HepG2 (cell line): ENCODE data around the gene EIF3J. TPM values are rescaled to one million over a fixed set of nuclear protein-coding genes. Genes with fewer than 3 reads are reported as not detected.

Source experiments
- ATAC-seq: fragments of 200-7000 bp; cut with Tn5 transposase; 3 replicates; pipeline ENCODE4 v1.9.1; 2020; ENCODE audit warnings: mild to moderate bottlenecking, moderate library complexity
- Bru-seq: library from RNA; stranded (reverse); fragments of 400-500 nt; gene quantifications from one replicate; lab custom pipeline; 2021; lab: Mats Ljungman, UMichigan
- BruChase-seq, 2 experiments: library from RNA; stranded (reverse); fragments of 400-500 nt; gene quantifications; one replicate each; lab custom pipeline; 2021; lab: Mats Ljungman, UMichigan
- BruUV-seq: library from RNA; stranded (reverse); fragments of 400-500 nt; replicated peaks from 2 replicates; lab custom pipeline; 2021; lab: Mats Ljungman, UMichigan
- CTCF ChIA-PET: fragments of 300-600 bp; formaldehyde crosslinking; extraction: SDS; loops from one replicate; lab custom pipeline; 2021; ENCODE audit warnings: low total read pairs, inconsistent platforms, low intra/inter-chr PET ratio; lab: Yijun Ruan, JAX
- POLR2A ChIA-PET: fragments of 350-600 bp; sonication (Branson Sonifier 250); formaldehyde crosslinking; loops from one replicate; lab custom pipeline; 2020; ENCODE audit warnings: antibody characterized with exemption, inconsistent platforms; lab: Yijun Ruan, JAX
- DNase-seq: peaks from one replicate; pipeline ENCODE4 v3.0.0-alpha.2; 2015; ENCODE audit warnings: low spot score
- FAIRE-seq: peaks from 3 replicates; lab custom pipeline; 2011; peaks lifted over from hg19 to GRCh38; lab: Jason Lieb, UNC
- H2AFZ ChIP-seq: one replicate; pipeline ENCODE4 v1.6.1; 2011; ENCODE audit warnings: low read length, inconsistent platforms
- H3K27ac ChIP-seq: fragments of 300-600 bp; 3 replicates; pipeline ENCODE4 v1.8.0; 2011; ENCODE audit warnings: mixed run types, mild to moderate bottlenecking, mixed read lengths, low read length, inconsistent platforms; ENCODE audit not compliant: insufficient read depth; ENCODE audit errors: extremely low read length
- H3K27me3 ChIP-seq, 2 experiments: fragments of 200-600 bp in 1 of 2; 2 replicates in 1 of 2; 3 replicates in 1 of 2; pipeline versions ENCODE4 v1.6.0 to v1.8.0; 2011; ENCODE audit warnings: low read length in 2 of 2, mild to moderate bottlenecking in 2 of 2, moderate library complexity in 2 of 2, inconsistent platforms in 1 of 2; ENCODE audit not compliant: insufficient read depth in 2 of 2, control insufficient read depth in 1 of 2
- H3K36me3 ChIP-seq, 2 experiments: fragments of 200-600 bp in 1 of 2; replicated peaks in 1 of 2; 2 replicates in 1 of 2; 3 replicates in 1 of 2; pipeline versions ENCODE4 v1.5.1 to v1.8.0; 2011; ENCODE audit warnings: low read length in 2 of 2, inconsistent platforms in 1 of 2; ENCODE audit not compliant: insufficient read depth in 2 of 2, control insufficient read depth in 1 of 2
- H3K4me1 ChIP-seq: 2 replicates; pipeline ENCODE4 v1.5.1; 2012; ENCODE audit warnings: low read length, inconsistent platforms; ENCODE audit not compliant: insufficient read depth
- H3K4me2 ChIP-seq: 2 replicates; pipeline ENCODE4 v1.6.0; 2011; ENCODE audit warnings: low read depth, low read length, inconsistent platforms
- H3K4me3 ChIP-seq, 3 experiments: fragments of 200-600 bp in 1 of 3; sonication (generic), shearing (Covaris generic) in 1 of 3; replicated peaks in 1 of 3; 2 replicates each; pipeline ENCODE4 v1.5.1; 2011 to 2016; ENCODE audit warnings: low read length in 3 of 3, inconsistent platforms in 2 of 3, low read depth in 2 of 3, mild to moderate bottlenecking in 2 of 3, control low read depth in 1 of 3, mixed read lengths in 1 of 3; ENCODE audit not compliant: insufficient read depth in 1 of 3
- H3K79me2 ChIP-seq: one replicate; pipeline ENCODE4 v1.6.1; 2011; ENCODE audit warnings: low read length, inconsistent platforms; ENCODE audit not compliant: insufficient read depth
- H3K9ac ChIP-seq: 2 replicates; pipeline ENCODE4 v1.6.0; 2011; ENCODE audit warnings: mild to moderate bottlenecking, low read depth, low read length, inconsistent platforms; ENCODE audit not compliant: insufficient read depth
- H3K9me3 ChIP-seq: 2 replicates; pipeline ENCODE4 v1.5.1; 2012; ENCODE audit warnings: mild to moderate bottlenecking, low read length
- H4K20me1 ChIP-seq: 2 replicates; pipeline ENCODE4 v1.6.0; 2011; ENCODE audit warnings: inconsistent platforms, mild to moderate bottlenecking, low read length, moderate library complexity; ENCODE audit not compliant: insufficient read depth
- FOXM1 ChIP-seq: sonication (generic); formaldehyde crosslinking; IDR thresholded peaks from 2 replicates; pipeline ENCODE4 v1.5.0; 2020; ENCODE audit warnings: missing genetic modification reagents
- HES4 ChIP-seq: sonication (generic); formaldehyde crosslinking; IDR thresholded peaks from 2 replicates; pipeline ENCODE4 v1.9.0; 2021; ENCODE audit warnings: mild to moderate bottlenecking, missing genetic modification reagents, borderline replicate concordance
- NBN ChIP-seq: fragments of 450-650 bp; conservative IDR thresholded peaks from 2 replicates; pipeline ENCODE4 v1.6.1; 2017
- NR3C1 ChIP-seq: sonication (generic); formaldehyde crosslinking; IDR thresholded peaks from 2 replicates; pipeline ENCODE4 v1.4.0; 2020; ENCODE audit warnings: missing genetic modification reagents
- RARA ChIP-seq: IDR thresholded peaks from 2 replicates; pipeline ENCODE4 v1.6.1; 2016; ENCODE audit warnings: missing genetic modification reagents, missing compliant biosample characterization
- SMAD9 ChIP-seq: sonication (generic); formaldehyde crosslinking; IDR thresholded peaks from 2 replicates; pipeline ENCODE4 v1.5.1; 2020; ENCODE audit warnings: mild to moderate bottlenecking, missing genetic modification reagents
- STAG1 ChIP-seq: sonication (generic); formaldehyde crosslinking; IDR thresholded peaks from 2 replicates; pipeline ENCODE4 v1.4.0; 2020; ENCODE audit warnings: missing genetic modification reagents
- TBX2 ChIP-seq: sonication (generic); formaldehyde crosslinking; IDR thresholded peaks from 2 replicates; pipeline ENCODE4 v1.5.0; 2020; ENCODE audit warnings: missing genetic modification reagents, mild to moderate bottlenecking, borderline replicate concordance
- ZBTB7A ChIP-seq: sonication (generic); formaldehyde crosslinking; IDR thresholded peaks from 2 replicates; pipeline ENCODE4 v1.8.0; 2022; ENCODE audit warnings: mild to moderate bottlenecking, missing genetic modification reagents
- ZNF12 ChIP-seq: sonication (generic); formaldehyde crosslinking; IDR thresholded peaks from 2 replicates; pipeline ENCODE4 v1.5.0; 2020; ENCODE audit warnings: missing genetic modification reagents
- ZNF136 ChIP-seq: sonication (generic); formaldehyde crosslinking; IDR thresholded peaks from 2 replicates; pipeline ENCODE4 v1.8.1; 2022; ENCODE audit warnings: low read depth, mild to moderate bottlenecking, moderate library complexity, missing genetic modification reagents
- ZNF780A ChIP-seq: sonication (generic); formaldehyde crosslinking; IDR thresholded peaks from 2 replicates; pipeline ENCODE4 v1.8.0; 2022; ENCODE audit warnings: mild to moderate bottlenecking, missing genetic modification reagents, moderate library complexity
- WGBS: methylation state at CpG from one replicate; pipeline ENCODE4 v1.1.6; 2017; ENCODE audit warnings: low lambda C conversion rate; 5-methylcytosine and 5-hydroxymethylcytosine counted together
- in situ Hi-C: cut with HindIII; loops from 2 replicates; pipeline ENCODE4 v1.10.0; 2017; ENCODE audit warnings: low pct_unique_long_range_greater_than_20kb; ENCODE audit not compliant: extremely low pct_ligation_motif_present
- intact Hi-C: fragments of 100-400 bp; cut with micrococcal nuclease; formaldehyde crosslinking; loops from one replicate; pipeline ENCODE4 v1.10.0; 2022; ENCODE audit not compliant: unreplicated experiment
- long read RNA-seq, 2 experiments: library from RNA in 1 of 2; library from polyadenylated mRNA in 1 of 2; stranded (forward) in 1 of 2; unstranded in 1 of 2; transcript quantifications; one replicate each; pipeline ENCODE4 v2.0.0, GENCODE V29; 2019 to 2022
- polyA minus RNA-seq, 3 experiments: library from RNA; depleted of rRNA, polyadenylated mRNA; stranded (reverse); fragments of >200 nt; gene quantifications; 2 replicates each; pipeline ENCODE4 v1.2.3, GENCODE V29; 2011; ENCODE audit warnings: low replicate concordance in 1 of 3
- polyA plus RNA-seq, 8 experiments: library from polyadenylated mRNA; depleted of rRNA in 3 of 8; stranded (reverse) in 7 of 8; unstranded in 1 of 8; fragments of >200 nt; fragmentation: Illumina TruSeq in 4 of 8; extraction: Trizol in 4 of 8; gene quantifications; 2 replicates each; pipeline versions ENCODE4 v1.2.1 to v1.2.3, GENCODE V29; 2011 to 2016; ENCODE audit warnings: low read depth in 4 of 8, missing spikeins in 1 of 8, mixed read lengths in 1 of 8; ENCODE audit not compliant: insufficient read depth in 1 of 8
- total RNA-seq, 5 experiments: library from RNA; depleted of rRNA; stranded (reverse); fragments of >200 nt; fragmentation: Illumina TruSeq; extraction: Trizol; gene quantifications; 2 replicates each; pipeline ENCODE4 v1.2.3, GENCODE V29; 2016; ENCODE audit warnings: low read depth in 1 of 5
- TF ChIP-seq, protein P1 (sequence below): sonication (generic); formaldehyde crosslinking; IDR thresholded peaks from 2 replicates; pipeline ENCODE4 v1.5.0; 2020; ENCODE audit warnings: missing genetic modification reagents, mild to moderate bottlenecking, borderline replicate concordance

The EIF3J gene, protein sequence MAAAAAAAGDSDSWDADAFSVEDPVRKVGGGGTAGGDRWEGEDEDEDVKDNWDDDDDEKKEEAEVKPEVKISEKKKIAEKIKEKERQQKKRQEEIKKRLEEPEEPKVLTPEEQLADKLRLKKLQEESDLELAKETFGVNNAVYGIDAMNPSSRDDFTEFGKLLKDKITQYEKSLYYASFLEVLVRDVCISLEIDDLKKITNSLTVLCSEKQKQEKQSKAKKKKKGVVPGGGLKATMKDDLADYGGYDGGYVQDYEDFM
- total RNA-seq (2016; rRNA removed; fragmentation: Illumina TruSeq; extraction: Trizol): 69.2 and 105 TPM in 2 replicates
- 16.1 and 18.9 TPM in 2 replicates for total RNA-seq (2016; cell fraction: cytosol; rRNA removed; fragmentation: Illumina TruSeq; extraction: Trizol; ENCODE audit: low read depth)
- total RNA-seq (2016; cell fraction: insoluble cytoplasmic fraction; rRNA removed; fragmentation: Illumina TruSeq; extraction: Trizol): 77.9 and 106 TPM in 2 replicates
- total RNA-seq (2016; cell fraction: membrane; rRNA removed; fragmentation: Illumina TruSeq; extraction: Trizol): 41.7 and 51.2 TPM in 2 replicates
- total RNA-seq (2016; cell fraction: nucleus; rRNA removed; fragmentation: Illumina TruSeq; extraction: Trizol): 48.7 and 56.0 TPM in 2 replicates
- polyA plus RNA-seq (2011; rRNA removed): 45.2 and 51.7 TPM in 2 replicates
- 23.3 and 41.0 TPM in 2 replicates for polyA plus RNA-seq (2011; cell fraction: cytosol; rRNA removed)
- polyA plus RNA-seq (2011; cell fraction: nucleus; rRNA removed): 16.0 and 23.8 TPM in 2 replicates
- polyA plus RNA-seq (2012): 72.7 and 92.6 TPM in 2 replicates
- polyA plus RNA-seq (2016; cell fraction: cytosol; fragmentation: Illumina TruSeq; extraction: Trizol; ENCODE audit: low read depth): 19.2 and 23.1 TPM in 2 replicates
- 189 and 199 TPM in 2 replicates for polyA plus RNA-seq (2016; cell fraction: insoluble cytoplasmic fraction; fragmentation: Illumina TruSeq; extraction: Trizol; ENCODE audit: low read depth)
- polyA plus RNA-seq (2016; cell fraction: membrane; fragmentation: Illumina TruSeq; extraction: Trizol; ENCODE audit: low read depth): 38.7 and 43.5 TPM in 2 replicates
- polyA plus RNA-seq (2016; cell fraction: nucleus; fragmentation: Illumina TruSeq; extraction: Trizol; ENCODE audit: insufficient read depth, low read depth): 92.1 and 94.0 TPM in 2 replicates
- polyA minus RNA-seq (2011; rRNA and poly(A)+ RNA removed; ENCODE audit: low replicate concordance): 39.8 and 76.3 TPM in 2 replicates
- polyA minus RNA-seq (2011; cell fraction: cytosol; rRNA and poly(A)+ RNA removed): 33.9 and 34.6 TPM in 2 replicates
- 44.8 and 55.7 TPM in 2 replicates for polyA minus RNA-seq (2011; cell fraction: nucleus; rRNA and poly(A)+ RNA removed)
- Bru-seq, nascent RNA: percentile 93 among the genes with signal in this experiment
- BruChase-seq, experiment 1, labeled RNA remaining after a 6-hour chase: percentile 95 among the genes with signal in this experiment
- BruChase-seq, experiment 2, labeled RNA remaining after a 2-hour chase: percentile 94 among the genes with signal in this experiment
- long read RNA-seq, experiment 1, transcript EIF3J-201 (8 exons, 2,569 nt): major isoform, 17 of 28 reads
- long read RNA-seq, experiment 1, partial matches to known transcripts: 8 of 28 reads
- long read RNA-seq, experiment 1, other reads (novel, unspliced or antisense): 3 of 28 reads
- long read RNA-seq, experiment 2, transcript EIF3J-201 (8 exons, 2,569 nt): major isoform, 57 of 222 reads
- long read RNA-seq, experiment 2, partial matches to known transcripts: 146 of 222 reads
- long read RNA-seq, experiment 2, other reads (novel, unspliced or antisense): 18 of 222 reads

DNA sequence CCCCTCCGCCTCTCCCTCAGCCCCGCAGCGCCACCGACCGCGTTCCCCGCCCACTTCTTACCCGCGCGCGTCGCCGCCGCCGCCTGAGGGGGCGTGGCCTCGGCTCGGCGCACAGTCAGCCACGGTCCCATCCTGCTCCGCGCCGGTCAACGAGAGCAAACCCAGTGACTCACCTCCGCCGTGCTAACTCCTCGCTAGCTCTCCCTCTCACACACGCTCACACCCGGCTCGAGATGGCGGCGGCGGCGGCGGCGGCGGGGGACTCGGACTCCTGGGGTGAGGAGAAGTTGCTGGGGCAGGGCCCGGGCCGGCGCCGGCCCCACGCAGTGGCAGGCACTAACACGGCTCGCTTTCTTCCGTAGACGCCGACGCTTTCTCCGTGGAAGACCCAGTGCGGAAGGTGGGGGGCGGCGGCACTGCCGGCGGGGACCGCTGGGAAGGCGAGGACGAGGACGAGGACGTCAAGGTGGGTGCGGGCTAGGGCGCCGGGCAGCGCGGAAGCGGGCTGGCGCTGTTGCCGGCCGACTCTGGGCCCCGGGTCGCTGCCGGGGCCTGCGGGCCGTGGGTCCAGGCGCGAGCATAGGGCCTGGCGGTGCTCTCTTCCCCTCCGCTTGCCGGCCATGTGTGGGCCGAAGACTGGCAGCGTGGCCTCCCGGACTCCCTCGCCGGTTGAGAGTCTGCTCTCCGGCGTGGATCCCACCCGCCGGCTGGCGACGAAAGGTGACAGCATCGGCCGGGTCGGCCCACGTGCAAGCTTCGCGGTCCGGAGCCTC lies at the start of gene EIF3J:
Gene EIF3J (plus strand): TSS at position 186 of the 773 bp plus-strand sequence. CDS start 48 bp downstream, at position 234.
- Histone ChIP-seq H3K36me3 (peaks cover 2 to 6% of the 10 kb centered on the region in 2 experiments; a peak in 2 of 5 replicates), H3K4me2 (peak within 1 kb of the TSS; percentile 79), H3K79me2 (peaks cover 45% of the 10 kb centered on the region), H4K20me1 (peaks cover 14% of the 10 kb centered on the region; the same call in 1 of the 2 replicates), H3K27me3 (no peaks in the 10 kb centered on the region; a peak in 1 of 5 replicates), H3K4me3 (peak within 1 kb of the TSS; percentile 84 to 91 (median 89)), H3K9ac (peak within 1 kb of the TSS; percentile 99), H2AFZ (no peak within 1 kb of the TSS), H3K4me1 (peaks cover 44% of the 10 kb centered on the region), H3K9me3 (no peaks in the 10 kb centered on the region), H3K27ac (peak within 1 kb of the TSS; percentile 98)
- no TSS peak for BruUV-seq
- in situ Hi-C loops: no loop called here
- WGBS: 0% methylated on average over 48 of the region's 97 CpGs
- intact Hi-C loops: no loop called here
- ATAC-seq (peak; percentile 95), DNase-seq (peak; percentile 91), FAIRE-seq (peak; percentile 4)
- POLR2A ChIA-PET: interaction anchor here (0.6 to 2.6 kb wide), 13 partner anchors 9 to 249 kb away, joined by 3 to 22 read pairs (median 4); partner anchors contain the start of genes B2M, CTDSPL2, GOLM2 and PATL2
- CTCF ChIA-PET: interaction anchor here (0.9 kb wide), 1 partner anchor 13 kb away, joined by 3 read pairs; no protein-coding TSS in a partner anchor
- TF ChIP-seq, protein P1, sequence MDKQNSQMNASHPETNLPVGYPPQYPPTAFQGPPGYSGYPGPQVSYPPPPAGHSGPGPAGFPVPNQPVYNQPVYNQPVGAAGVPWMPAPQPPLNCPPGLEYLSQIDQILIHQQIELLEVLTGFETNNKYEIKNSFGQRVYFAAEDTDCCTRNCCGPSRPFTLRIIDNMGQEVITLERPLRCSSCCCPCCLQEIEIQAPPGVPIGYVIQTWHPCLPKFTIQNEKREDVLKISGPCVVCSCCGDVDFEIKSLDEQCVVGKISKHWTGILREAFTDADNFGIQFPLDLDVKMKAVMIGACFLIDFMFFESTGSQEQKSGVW (CRISPR knock-in tag): no peak
- TF ChIP-seq ZNF12 (CRISPR knock-in tag): 0 out of 2 replicates have a peak, but pooled peaks have one; percentile 31
- TF ChIP-seq NBN: no peak
- TF ChIP-seq ZNF136 (CRISPR knock-in tag): no peak
- 0 out of 2 replicates have a peak, but pooled peaks have one; percentile 39 for TF ChIP-seq ZNF780A (CRISPR knock-in tag)
- peak; percentile 68 for TF ChIP-seq TBX2
- no peak for TF ChIP-seq STAG1
- TF ChIP-seq ZBTB7A (CRISPR knock-in tag): no peak
- TF ChIP-seq HES4: 0 out of 2 replicates have a peak, but pooled peaks have one; percentile 55
- TF ChIP-seq RARA: no peak; the same call in 1 of the 2 replicates
- no peak; the same call in 1 of the 2 replicates for TF ChIP-seq FOXM1 (CRISPR knock-in tag)
- no peak for TF ChIP-seq SMAD9 (CRISPR knock-in tag)
- TF ChIP-seq NR3C1 (CRISPR knock-in tag): no peak
